Heart left ventricle (tissue), 16 donors: ENCODE data around the gene CAPS. TPM values are rescaled to one million over a fixed set of nuclear protein-coding genes. Genes with fewer than 3 reads are reported as not detected.

Experiments
- ATAC-seq, 4 donors: fragments of 200-7000 bp; cut with Tn5 transposase; one replicate each; pipeline ENCODE4 v1.9.1; 2020 to 2022; ENCODE audit warnings: moderate library complexity in 4 of 4, mild to moderate bottlenecking in 3 of 4, moderate number of reproducible peaks in 1 of 4
- DNase-seq, 5 donors: peaks; one replicate each; pipeline ENCODE4 v3.0.0-alpha.2; 2020
- H3K27ac ChIP-seq, 12 donors: fragments of 200-600 bp; sonication (generic) in 4 of 12; one replicate each; pipeline versions ENCODE4 v1.5.0 to v1.8.0; 2016 to 2022; ENCODE audit warnings: mild to moderate bottlenecking in 2 of 12
- H3K27me3 ChIP-seq, 9 donors: fragments of 200-600 bp; sonication (generic) in 2 of 9; one replicate each; pipeline versions ENCODE4 v1.5.1 to v1.8.0; 2016 to 2022; ENCODE audit warnings: mild to moderate bottlenecking in 3 of 9
- H3K36me3 ChIP-seq, 9 donors: fragments of 200-600 bp; sonication (generic) in 2 of 9; one replicate each; pipeline versions ENCODE4 v1.5.0 to v1.8.0; 2018 to 2022; ENCODE audit warnings: mild to moderate bottlenecking in 2 of 9
- H3K4me1 ChIP-seq, 12 donors: fragments of 200-600 bp; sonication (generic) in 4 of 12; one replicate each; pipeline versions ENCODE4 v1.5.0 to v1.8.0; 2016 to 2022; ENCODE audit warnings: mild to moderate bottlenecking in 3 of 12
- H3K4me3 ChIP-seq, 12 donors: fragments of 200-600 bp; sonication (generic) in 4 of 12; one replicate each; pipeline versions ENCODE4 v1.5.0 to v1.8.0; 2017 to 2022; ENCODE audit warnings: mild to moderate bottlenecking in 9 of 12, moderate library complexity in 4 of 12
- H3K9me3 ChIP-seq, 12 donors: fragments of 200-600 bp; sonication (generic) in 4 of 12; one replicate each; pipeline versions ENCODE4 v1.5.0 to v1.8.0; 2016 to 2022; ENCODE audit warnings: mild to moderate bottlenecking in 1 of 12
- POLR2A ChIP-seq, 2 donors: fragments of 450-650 bp; IDR thresholded peaks; one replicate each; pipeline ENCODE4 v1.6.1; 2017; ENCODE audit warnings: antibody characterized with exemption in 2 of 2, mild to moderate bottlenecking in 2 of 2, moderate library complexity in 2 of 2
- WGBS, 4 donors: extraction: QIAGEN DNeasy Blood & Tissue Kit in 2 of 4; methylation state at CpG; one replicate each; pipeline versions ENCODE4 v1.1.5 to v1.1.7; 2013 to 2018; 5-methylcytosine and 5-hydroxymethylcytosine counted together
- intact Hi-C, 10 donors: fragments of 100-400 bp; cut with DNase I; formaldehyde crosslinking; loops; one replicate each; pipeline versions ENCODE4 v1.11.1 to v1.14.2; 2022
- polyA plus RNA-seq, 2 donors: library from polyadenylated mRNA; stranded (reverse); fragments of 200-250 nt; gene quantifications; one replicate each; pipeline ENCODE4 v1.2.3, GENCODE V29; 2013
- total RNA-seq, 9 donors: library from RNA; depleted of rRNA in 2 of 9; stranded (reverse); fragments of >200 nt in 2 of 9; fragmentation: NEBNext Ultra II Directional in 3 of 9; extraction: Animal tissue kit (Norgen Biotek cat#: 25700) in 3 of 9; gene quantifications; one replicate each; pipeline versions ENCODE4 v1.1.0 to v1.2.4, GENCODE V29; 2016 to 2023
- TF ChIP-seq, protein P1 (sequence below), 12 donors: fragments of 200-600 bp; sonication (generic) in 4 of 12; IDR thresholded peaks; one replicate each; pipeline versions ENCODE4 v1.5.0 to v1.8.0; 2018 to 2022; ENCODE audit warnings: antibody characterized with exemption in 12 of 12, mild to moderate bottlenecking in 5 of 12
- donor health status: ischemic (EF 13 %, LVEDD 7.1; RV severe dilation, severe dysfunction).
- donor health status: healthy with polysubstance abuse.
- donor health status: DM: no; HTN: yes; CAD: no.
- donor health status: DM: no; HTN: no; CAD: no.
- donor health status: ischemic (EF 25% LVEDD 6.9; RV normal size, moderate dysfunction).
- donor health status: ischemic (EF 25% LVEDD 5.7; RV mildly dilated, moderate dysfunction).
- donor health status: healthy.
- donor health status: DM: yes; HTN: yes; CAD: no.
- donor health status: ischemic (EF 35%, LVEDD 5.7; RV mildly dilated, moderate dysfunction).
- donor health status: nonischemic (EF 11% LVEDD 7.7; RV severe dilation, severe dysfunction).
- donor health status: DM: yes; HTN: yes; CAD: no.
- donor health status: PGD.
- donor health status: ischemic (EF 29% LVEDD 5.4; RV normal size, mild dysfunction).
- donor health status: nonischemic (EF 23%, LVEDD 6.1; RV moderate dilation, normal function).

CAPS gene
- total and polyA plus RNA-seq, 11 donors: 1.2 to 6.2 (median 3.3) TPM

DNA sequence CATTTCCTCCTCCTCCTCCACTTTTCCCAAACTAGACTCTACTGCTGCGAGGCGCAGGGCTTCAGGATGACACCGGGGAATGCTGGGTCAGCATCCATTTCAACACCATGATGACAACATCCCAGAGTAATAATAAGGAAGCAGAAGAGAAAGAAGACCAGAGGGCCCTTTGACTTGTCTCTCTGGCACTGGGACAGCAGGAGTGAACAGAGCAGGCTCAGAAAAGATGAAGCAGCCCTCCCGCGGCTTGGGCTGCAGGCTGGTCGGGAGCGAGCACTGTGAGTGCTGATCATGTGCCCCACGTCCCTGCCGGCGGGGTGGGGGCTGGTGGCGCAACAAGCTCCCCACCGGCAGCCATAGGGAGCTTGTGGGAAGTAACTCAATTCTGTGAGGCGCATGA, 33.4 kb downstream of the CAPS start:
- ATAC-seq (peak in 3 of 4 donors; percentile 42 to 56 (median 46)), DNase-seq (peak; percentile 60 to 82 (median 67))
- H3K9me3 ChIP-seq: no peaks in the 10 kb centered on the region
- H3K27ac ChIP-seq: peak overlapping the region in 11 of 12 donors; percentile 12 to 89 (median 48)
- H3K4me3 ChIP-seq: peak overlapping the region in 6 of 12 donors; percentile 2 to 38 (median 11)
- intact Hi-C loops: no loop called here
- TF ChIP-seq POLR2A (IDR thresholded peaks at IDR 0.05): no peak
- TF ChIP-seq, protein P1, sequence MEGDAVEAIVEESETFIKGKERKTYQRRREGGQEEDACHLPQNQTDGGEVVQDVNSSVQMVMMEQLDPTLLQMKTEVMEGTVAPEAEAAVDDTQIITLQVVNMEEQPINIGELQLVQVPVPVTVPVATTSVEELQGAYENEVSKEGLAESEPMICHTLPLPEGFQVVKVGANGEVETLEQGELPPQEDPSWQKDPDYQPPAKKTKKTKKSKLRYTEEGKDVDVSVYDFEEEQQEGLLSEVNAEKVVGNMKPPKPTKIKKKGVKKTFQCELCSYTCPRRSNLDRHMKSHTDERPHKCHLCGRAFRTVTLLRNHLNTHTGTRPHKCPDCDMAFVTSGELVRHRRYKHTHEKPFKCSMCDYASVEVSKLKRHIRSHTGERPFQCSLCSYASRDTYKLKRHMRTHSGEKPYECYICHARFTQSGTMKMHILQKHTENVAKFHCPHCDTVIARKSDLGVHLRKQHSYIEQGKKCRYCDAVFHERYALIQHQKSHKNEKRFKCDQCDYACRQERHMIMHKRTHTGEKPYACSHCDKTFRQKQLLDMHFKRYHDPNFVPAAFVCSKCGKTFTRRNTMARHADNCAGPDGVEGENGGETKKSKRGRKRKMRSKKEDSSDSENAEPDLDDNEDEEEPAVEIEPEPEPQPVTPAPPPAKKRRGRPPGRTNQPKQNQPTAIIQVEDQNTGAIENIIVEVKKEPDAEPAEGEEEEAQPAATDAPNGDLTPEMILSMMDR (IDR thresholded peaks at IDR 0.05): no peak
- peaks cover 0 to 12% (median 0%) of the 10 kb centered on the region in 9 donors for H3K36me3 ChIP-seq
- WGBS, 4 donors: 38 to 66% (median 52%) methylated on average over 7 to 13 of the region's 13 CpGs
- peaks cover 22 to 77% (median 65%) of the 10 kb centered on the region in 12 donors for H3K4me1 ChIP-seq
- no peaks in the 10 kb centered on the region for H3K27me3 ChIP-seq

DNA sequence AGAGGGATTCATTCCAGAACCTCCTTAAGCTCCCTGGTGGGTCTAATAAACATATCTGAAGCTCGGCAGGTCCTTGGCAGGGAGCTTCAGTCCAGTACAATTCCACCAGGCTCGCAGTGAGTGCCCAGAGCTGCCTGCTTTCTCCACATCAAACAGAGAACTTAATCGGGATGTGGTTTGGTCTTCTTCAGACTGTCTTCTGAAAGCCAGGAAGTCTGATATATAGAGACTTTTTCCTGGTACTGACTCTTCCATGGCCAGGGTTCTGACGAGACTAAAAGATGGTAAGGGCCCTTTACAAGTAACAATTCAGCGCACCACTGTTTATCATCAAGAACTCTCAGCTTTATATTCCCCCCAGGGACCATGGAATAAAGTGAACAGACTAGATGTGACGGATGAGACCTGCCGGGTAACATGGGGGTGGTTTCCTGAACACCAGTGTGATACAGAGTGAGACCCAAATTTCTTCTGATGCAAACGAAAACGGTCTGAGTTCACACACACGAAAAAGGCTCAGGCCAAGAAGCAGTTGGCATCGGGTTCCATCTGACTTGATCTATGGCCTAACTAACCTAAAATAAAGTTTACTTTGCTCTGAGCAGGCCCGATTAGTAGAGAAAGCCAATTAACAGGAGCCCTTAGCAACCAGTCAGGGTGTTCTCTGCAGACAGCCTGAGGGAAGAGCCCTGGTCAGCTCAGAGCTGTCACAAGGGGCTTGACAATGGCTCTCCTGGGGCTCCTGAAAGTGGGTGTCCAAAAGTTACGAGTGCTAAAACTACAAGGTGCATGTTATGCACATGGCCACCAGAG, 34.9 kb downstream of the CAPS start:
- TF ChIP-seq, protein P1 (IDR thresholded peaks at IDR 0.05): no peak
- no peak for TF ChIP-seq POLR2A (IDR thresholded peaks at IDR 0.05)
- peak in 1 of 4 donors; percentile 14 for ATAC-seq
- H3K4me3 ChIP-seq: no peak overlapping the region
- DNase-seq: no peak
- H3K27me3 ChIP-seq: no peaks in the 10 kb centered on the region
- H3K4me1 ChIP-seq: peaks cover 30 to 84% (median 76%) of the 10 kb centered on the region in 12 donors
- intact Hi-C loops: no loop called here
- 56 to 68% (median 64%) methylated on average over 12 to 13 of the region's 13 CpGs for WGBS, 4 donors
- no peaks in the 10 kb centered on the region for H3K9me3 ChIP-seq
- H3K36me3 ChIP-seq: peaks cover 0 to 11% (median 0%) of the 10 kb centered on the region in 9 donors
- H3K27ac ChIP-seq: peak overlapping the region in 10 of 12 donors; percentile 5 to 89 (median 36)

DNA sequence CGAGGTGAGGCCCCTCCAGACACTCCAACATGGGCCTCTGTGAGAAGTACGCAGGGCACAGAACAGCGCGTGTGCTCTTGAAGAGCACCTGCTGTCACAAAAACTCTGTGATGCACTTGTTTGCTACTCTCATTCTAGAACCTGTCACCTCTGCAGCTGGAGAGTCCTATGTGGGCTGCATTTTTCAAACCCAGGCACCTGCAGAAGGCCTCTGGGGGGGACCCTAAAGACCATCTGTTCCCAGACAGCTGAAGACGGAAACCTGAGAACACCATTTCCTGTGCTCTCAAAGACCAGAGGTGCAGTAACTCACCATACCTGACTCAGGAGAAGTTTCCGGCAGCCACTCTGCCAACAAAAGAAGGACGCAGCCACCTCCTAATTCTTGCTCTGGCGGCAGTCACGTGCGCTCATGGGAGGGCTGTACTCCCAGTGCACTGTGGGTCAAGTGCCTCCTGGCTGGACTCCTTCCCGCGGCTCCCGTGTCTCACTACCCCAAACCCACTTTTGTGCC, 35.8 kb downstream of the CAPS start:
- Histone ChIP-seq H3K36me3 (peaks cover 0 to 11% (median 0%) of the 10 kb centered on the region in 9 donors), H3K4me1 (peaks cover 30 to 88% (median 85%) of the 10 kb centered on the region in 12 donors), H3K4me3 (peak overlapping the region in 1 of 12 donors; percentile 2), H3K9me3 (no peaks in the 10 kb centered on the region), H3K27ac (peak overlapping the region in 9 of 12 donors; percentile 2 to 89 (median 43)), H3K27me3 (no peaks in the 10 kb centered on the region)
- ATAC-seq: peak; percentile 32 to 57 (median 51)
- DNase-seq: peak in 4 of 5 donors; percentile 53 to 78 (median 68)
- WGBS, 4 donors: 62 to 74% (median 68%) methylated on average over 13 of the region's 13 CpGs
- intact Hi-C loops: no loop called here
- TF ChIP-seq, protein P1 (IDR thresholded peaks at IDR 0.05): no peak
- TF ChIP-seq POLR2A (IDR thresholded peaks at IDR 0.05): no peak

DNA sequence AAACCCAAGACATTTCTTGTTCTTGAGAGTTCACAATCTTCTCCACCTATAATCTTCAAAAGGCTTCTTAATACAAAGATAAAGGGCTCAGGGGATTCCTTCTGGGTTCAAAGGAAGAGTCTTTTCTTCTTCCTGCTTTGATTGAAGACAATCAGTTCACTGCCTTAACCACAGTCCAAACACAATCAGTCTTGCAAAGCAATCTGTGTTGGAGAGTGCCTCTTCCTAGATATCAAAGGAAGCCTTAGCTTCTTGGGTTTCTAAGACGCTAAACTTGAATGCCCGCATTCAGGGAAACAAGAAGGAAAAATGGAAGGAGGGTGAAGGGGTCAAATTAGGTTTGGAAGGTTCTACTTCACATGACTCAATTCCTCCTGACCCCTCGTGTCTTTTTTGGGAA, 36.7 kb downstream of the CAPS start:
- TF ChIP-seq, protein P1 (IDR thresholded peaks at IDR 0.05): no peak
- TF ChIP-seq POLR2A (IDR thresholded peaks at IDR 0.05): no peak
- H3K36me3 ChIP-seq: peaks cover 0 to 11% (median 0%) of the 10 kb centered on the region in 9 donors
- no peak overlapping the region for H3K4me3 ChIP-seq
- DNase-seq (no peak), ATAC-seq (no peak)
- peaks cover 30 to 97% (median 94%) of the 10 kb centered on the region in 12 donors for H3K4me1 ChIP-seq
- intact Hi-C loops: no loop called here
- WGBS, 4 donors: 42 to 64% (median 60%) methylated on average over 3 of the region's 3 CpGs
- no peaks in the 10 kb centered on the region for H3K27me3 ChIP-seq
- H3K27ac ChIP-seq: peak overlapping the region in 9 of 12 donors; percentile 2 to 85 (median 66)
- H3K9me3 ChIP-seq: no peaks in the 10 kb centered on the region
